NCI-H446 (cell line): Measurements from ENCODE around the gene RBM24.
A peak's percentile ranks its signal among the peaks of the same experiment; 100 is the strongest.

Source experiments
- DNase-seq, 2 experiments: peaks; one replicate each; lab custom pipeline; 2025; lab: John Stamatoyannopoulos, UW

Gene RBM24

DNA sequence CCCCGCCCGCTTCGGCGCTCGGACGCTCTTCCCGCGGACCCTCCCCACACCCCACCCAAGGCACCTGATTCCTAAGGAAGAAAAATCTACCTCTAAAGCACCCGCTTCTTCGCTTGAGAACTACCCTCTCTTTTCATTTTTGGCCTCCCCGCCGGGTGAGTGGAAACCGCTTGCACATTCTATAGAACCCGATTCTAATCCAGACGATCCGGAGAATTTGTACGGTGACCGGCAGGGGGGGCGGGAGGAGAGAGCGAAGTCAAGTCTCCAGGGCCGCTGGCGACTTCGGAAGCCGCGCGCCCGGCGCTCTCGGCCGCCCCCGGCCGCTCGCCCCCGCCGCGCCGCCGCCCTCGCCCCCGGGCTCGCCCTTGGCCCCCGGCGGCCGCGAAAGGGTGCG, at the start of gene RBM24:
Gene RBM24 (plus strand): TSS at position 262 of the 397 bp plus-strand sequence. CDS start 221 bp downstream, outside the sequence.
- peak in 1 of 2 experiments; percentile 61 for DNase-seq

DNA sequence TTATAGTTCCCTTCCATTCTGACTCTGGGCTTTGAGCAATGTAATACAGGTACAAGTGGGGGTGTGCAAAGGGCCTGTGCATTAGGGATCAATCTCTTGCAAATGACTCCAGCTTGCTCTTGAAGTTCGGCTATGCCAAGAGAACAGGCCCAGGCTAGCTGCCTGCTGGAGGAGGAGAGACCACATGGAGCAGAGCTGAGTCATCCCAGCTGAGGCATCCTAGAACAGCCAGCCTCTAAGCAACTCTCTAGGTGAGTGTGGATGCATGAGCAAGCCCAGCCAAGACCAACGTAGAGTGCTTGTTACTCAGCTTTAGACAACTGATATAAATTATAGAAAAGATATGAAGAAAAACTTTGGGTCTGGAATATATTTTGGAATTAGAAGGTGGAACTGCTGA, 47.6 kb upstream of the RBM24 start:
- DNase-seq, result peak in 1 of 2 experiments; percentile 72

DNA sequence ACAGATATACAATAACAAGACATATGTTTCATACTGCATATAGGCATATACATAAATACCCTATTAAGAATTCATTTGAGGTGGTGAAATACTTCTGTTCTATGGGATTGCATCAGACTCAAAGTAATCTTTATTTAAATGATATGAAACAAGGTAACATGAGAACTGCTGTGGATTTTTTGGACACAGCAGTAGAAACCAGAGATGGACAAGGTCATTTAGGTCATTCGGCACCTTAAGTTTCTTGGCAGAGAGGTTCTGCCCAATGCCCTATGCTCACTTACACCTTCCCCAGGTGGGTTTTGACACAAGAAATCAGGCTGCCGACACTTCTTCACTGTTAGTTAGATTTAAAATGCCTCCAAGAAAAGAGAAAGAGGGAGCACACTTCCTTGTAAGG, 43.9 kb upstream of the RBM24 start:
- DNase-seq, result no peak

DNA sequence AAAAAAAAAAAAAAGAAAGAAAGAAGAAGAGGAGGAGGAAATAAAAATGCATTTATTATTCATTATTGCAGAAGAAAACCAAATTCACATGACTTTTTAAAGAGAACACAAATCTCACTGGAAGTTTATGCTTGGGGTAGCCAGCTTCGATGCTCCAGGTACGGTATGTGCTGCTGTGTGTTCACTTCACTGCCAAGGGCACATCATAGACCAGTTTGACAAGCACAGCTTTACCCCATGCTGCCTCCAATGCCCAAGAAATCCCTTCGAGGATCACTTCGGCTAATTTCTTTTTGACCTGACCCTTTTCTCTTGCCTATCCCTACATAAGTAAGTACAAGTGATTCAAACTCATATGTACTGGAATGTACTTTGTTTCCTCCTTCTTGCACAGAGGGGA, 41.9 kb upstream of the RBM24 start:
- no peak for DNase-seq

DNA sequence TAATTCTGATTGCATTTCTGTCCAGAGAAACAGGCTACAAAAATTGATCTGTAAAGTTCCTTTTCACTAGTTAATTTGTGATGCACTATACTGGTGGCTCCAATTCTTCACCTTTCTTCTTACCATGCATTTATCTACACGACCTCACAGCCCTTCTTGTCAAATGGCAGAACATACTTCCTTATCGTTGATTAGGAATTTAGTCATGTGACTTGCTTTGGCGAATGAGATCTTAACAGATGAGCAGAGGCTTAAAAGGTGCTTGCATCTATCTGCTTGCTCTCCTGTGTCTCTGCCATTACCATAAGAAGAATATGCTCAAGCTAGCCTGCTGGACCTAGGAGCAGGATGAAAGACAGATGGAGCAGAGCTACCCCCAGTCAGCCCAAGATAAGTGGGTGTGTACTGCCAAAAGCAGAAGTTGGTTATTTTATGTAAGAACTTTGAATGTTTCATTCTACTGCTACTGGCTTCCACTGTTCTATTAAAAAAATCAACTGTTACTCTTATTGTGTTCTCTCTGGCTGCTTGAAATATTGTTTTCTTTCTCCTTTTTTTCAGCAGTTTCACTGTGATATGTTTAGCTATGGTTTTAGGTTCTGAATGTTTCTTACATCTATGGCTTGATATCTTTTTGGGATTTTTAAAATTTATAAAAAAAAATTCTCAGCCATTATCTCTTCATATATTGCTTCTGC, 40.2 kb upstream of the RBM24 start:
- DNase-seq, result no peak

DNA sequence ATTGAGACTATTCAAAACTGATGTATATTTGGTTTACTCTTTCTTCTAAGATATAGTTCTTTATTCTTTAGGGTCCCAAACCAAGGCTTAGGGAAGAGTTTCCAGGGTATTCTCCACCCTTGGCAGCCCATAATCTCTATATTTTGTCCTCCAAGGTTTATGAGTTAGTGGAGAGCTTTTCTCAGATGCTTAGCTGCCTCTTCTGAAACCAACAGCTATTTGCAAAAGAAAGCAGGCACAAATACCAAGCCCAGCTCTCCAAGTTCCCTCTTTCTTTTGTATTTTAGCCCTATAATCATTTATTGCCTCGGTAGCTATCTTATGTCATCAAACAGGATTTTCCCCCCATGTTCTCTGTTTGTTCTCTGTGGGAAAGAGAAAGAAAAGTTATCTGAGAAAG, 39.1 kb upstream of the RBM24 start:
- no peak for DNase-seq

DNA sequence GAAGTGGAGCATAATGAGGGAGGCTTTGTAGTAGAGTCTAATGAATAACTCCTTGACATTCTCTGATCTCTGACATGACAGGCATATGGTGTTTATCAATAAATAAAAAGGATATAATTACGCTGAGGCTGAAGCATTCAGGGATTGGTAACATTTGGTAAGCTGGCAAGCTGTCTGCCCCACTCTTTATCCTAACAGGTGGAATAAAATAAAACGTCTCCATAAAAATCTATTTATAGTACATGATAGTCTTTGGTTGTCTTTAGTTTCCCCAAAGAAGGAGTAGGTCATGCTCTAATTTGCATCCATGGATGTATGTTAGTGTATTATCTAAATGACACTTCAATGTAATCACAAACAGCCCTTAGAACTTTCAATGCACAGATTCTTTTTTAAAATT, 30.9 kb upstream of the RBM24 start:
- peak in 1 of 2 experiments; percentile 13 for DNase-seq

DNA sequence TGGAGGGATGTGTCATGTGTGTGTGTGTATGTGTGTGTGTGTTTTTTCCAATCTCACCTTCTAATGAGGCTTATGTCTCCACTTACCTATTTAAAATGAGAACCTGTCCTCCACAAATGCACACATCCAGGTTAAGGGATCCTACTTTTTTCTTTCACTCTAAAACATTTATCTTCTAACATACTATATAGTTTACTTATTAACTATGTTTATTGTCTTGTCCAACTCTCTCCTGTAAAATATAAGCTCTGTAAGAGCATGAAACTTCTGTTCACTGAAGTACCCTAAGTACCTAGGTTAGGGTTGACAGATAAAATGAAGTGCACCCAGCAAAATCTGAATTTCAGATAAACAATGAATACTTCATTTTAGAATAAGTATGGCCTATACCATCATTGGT, 29.2 kb upstream of the RBM24 start:
- DNase-seq, result no peak

DNA sequence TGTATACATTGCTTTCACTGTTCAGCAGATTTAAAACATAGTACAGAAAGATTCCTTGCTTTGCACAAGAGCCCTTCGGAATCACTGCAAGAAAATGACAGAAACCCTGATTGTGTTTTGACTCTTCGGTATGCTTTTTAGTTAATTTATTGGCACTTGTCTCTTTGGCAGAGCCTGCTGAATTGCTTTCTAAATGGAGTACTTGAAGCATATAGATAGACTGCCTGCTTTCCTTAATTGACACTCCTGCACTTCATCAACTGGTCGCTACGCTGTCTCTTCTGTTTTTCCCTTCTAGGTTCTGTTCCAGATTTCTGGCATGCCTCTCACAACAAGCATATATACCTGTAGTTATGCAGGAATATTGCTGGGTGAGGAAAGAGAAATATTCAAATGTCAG, 22.4 kb upstream of the RBM24 start:
- peak; percentile 67 to 69 for DNase-seq

DNA sequence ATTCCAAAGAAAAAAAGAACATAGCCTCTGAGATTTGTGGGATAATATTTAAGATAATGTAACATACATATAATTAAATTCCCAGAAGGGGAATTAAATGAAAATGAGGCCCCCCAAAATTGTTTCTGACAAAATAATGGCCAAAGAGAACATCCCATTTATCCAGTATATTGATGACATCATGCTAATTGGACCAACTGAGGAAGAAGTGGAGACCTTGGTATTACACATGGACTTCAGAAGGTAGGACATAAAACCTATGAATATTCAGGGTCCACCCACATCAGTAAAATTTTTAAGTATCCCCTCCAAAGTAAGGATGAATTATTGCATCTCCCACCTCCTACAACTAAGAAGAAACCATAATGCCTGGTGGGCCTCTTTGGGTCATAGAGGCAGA, 15.6 kb upstream of the RBM24 start:
- DNase-seq, result no peak

DNA sequence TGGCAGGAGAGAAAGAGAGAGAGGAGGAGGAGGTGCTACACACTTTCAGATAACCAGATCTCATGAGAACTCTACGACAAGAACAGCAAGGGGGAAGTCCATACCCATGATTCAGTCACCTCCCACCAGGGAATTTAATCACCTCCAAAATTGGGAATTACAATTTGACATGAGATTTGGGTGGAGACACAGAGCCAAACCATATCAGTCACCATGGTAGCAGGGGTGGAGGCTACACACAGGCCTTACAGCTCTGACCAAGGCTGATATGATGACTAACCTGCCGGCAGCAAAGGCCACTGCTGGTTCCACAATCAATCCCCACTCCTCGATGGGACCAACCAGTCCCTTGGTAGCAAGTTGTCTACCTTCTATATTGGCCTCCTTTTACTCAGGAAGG, 13.6 kb upstream of the RBM24 start:
- no peak for DNase-seq

DNA sequence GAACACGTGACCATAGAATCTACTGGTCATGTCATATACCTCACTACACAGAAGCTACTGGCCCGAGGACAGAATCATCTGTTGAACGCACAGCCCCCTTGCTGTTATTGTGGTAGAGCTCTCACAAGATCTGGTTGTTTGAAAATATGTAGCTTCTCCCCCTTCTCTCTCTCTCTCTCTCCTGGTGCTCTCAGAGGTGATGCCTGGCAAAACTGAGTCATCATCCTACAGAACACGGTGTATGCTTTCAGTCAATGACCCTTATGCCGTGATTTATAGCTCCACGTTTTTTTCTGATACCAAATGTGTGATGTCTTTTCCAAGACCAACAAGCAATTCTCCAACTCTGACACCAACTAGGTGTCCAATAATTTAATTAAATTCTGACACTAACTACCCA, 13.0 kb upstream of the RBM24 start:
- no peak for DNase-seq

DNA sequence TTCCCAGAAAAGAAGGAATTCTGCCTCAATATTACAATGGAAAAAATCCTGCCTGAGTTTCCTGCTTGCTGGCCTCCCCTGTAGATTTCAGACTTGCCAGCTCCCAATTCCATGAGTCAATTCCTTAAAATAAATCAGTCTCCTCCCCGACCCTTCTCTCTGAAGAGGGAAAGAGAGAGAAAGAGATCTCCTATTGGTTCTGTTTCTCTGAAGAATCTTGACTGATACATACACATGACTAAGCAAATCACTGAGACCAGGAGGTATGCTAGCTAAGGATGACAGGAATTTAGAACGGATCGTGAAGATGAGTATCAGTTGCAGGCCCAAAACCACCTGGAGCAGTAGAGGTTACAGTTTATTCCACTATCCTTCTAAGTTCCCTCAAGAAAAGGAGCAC, 11.3 kb upstream of the RBM24 start:
- no peak for DNase-seq

DNA sequence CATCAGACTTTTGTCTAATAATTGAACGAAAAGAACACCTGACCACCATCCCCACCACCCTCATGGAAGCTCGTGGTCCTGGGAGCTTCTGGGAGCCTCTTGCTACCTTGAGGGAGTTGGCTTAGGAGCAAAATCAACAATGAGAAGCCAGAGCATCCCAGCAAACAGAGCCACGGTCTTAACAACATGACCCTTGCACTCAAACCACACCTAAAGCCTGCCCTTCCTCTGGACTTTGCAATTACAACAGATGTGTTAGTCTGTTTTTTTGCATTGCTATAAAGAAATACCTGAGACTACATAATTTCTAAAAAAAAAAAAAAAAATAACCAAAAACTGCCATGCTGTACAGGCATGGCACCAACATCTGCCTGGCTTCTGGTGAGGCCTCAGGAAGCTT, 9.5 kb upstream of the RBM24 start:
- no peak for DNase-seq

DNA sequence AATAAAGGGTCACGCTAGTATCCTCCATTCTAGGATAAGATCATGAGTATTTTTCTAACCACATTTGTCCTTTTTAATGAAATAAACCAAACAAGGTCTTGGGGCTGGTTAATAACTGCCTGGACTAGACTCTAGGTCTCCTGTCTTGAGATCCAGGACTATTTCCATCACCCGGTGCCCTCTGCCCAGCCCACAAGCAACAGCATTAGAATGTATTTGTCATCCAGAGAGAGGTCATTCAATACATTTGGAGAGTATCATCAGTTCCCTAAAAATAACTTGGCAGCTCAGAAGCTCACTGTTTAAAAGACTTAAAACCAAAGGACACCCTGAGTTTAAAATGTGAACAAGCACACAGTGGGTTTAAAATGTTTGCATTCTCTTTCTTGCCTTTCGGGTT, 4.4 kb upstream of the RBM24 start:
- DNase-seq, result no peak

DNA sequence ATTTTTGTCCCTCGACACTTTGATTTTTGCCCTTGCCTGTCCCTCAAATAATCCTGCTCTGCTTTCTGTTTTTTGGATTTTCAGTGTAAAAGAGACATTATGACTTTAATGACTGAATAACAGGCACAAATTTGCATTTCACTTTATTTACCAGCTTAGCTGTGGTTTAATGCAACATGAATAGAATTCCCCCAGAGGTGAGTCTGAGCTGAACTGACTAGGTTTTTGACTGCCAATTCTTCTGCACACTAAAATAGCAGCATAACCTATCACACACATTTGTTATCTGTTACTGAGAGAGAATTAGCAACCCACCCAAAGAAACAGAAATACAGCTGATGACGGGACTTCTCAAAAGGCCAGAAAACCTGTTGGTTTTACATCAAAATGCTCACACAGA, 3.9 kb upstream of the RBM24 start:
- no peak for DNase-seq

DNA sequence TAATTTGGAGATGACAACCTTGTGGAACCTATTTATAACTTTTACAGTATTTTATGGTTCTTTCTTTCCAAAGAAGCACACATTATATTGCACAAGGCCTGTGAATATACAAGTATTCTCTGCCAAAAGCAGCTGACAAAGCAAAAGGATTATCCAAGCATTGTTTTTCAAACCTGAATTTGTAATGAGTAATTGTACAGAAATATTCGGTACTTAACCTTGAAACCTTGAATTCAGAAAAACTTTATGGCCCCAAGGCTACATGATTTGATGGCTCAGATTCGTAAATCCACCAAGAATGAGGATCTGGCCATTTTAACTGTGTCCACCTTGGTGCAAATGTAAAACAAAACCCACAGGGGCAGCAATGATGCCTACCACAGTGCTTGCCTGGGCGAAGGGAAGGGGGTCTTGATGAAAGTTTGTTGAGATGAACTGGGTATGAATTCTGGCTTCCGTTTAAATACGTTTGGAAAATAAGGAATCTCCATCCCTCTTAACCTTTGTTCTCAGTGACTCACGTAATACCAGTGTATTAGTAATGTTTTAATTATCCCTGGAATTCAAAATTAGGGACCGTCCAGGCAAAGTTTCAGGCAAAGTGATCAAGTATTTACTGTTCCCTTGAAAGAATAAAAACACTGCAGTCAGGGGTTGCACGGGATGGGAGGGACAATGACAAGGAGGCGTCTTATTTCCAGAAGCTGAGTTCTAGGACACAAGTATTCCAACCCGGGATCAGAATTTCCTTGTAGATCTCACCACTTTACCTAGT, 2.7 kb upstream of the RBM24 start:
- DNase-seq, result no peak

DNA sequence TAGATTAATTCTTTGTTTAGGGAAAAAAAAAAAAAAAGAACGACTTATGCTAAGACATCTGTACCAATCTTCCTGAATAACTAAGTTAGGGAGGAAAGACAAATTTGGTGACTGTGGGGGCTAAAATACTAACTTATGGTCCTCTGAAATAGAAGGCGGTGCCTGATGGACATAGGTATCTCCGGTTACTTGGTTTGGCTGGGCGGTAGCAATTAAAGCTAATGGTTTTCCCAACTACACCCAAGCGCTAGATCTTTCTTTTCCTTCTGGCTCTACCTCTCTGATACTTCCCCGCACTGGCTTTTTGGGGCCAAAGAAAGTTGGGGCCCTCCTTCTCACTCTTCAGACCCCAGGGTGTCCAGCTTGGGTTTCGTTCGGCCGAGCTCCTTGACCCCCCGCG, 1.0 kb upstream of the RBM24 start:
- DNase-seq, result no peak

DNA sequence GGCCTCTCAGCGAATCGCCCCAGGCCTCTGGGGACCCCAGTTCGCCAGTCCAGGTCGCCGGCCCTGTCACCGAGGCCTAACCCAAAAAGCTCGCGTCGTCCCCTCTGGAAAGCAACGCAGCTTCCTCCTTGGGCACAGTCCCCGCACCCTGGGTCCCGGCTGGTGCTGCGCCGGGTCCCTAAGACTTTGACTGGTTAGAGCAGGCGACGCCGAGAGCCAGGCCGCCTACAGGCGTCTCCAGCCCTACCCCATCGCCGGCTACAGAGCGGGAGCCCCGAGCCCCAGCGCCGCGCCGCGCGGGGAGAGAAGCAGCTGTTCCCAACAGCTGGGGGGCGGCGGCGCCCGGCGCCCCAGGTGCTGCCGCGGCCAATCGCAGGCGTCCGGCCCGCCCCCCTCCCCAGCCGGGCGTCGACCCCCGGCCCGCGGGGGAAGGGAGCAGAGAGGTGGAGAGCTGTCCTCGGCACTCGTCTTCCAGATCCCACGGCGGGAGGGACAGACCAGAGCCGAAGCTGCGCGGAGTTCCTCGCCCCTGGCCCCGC, 540 bp upstream of the RBM24 start:
- no peak for DNase-seq

DNA sequence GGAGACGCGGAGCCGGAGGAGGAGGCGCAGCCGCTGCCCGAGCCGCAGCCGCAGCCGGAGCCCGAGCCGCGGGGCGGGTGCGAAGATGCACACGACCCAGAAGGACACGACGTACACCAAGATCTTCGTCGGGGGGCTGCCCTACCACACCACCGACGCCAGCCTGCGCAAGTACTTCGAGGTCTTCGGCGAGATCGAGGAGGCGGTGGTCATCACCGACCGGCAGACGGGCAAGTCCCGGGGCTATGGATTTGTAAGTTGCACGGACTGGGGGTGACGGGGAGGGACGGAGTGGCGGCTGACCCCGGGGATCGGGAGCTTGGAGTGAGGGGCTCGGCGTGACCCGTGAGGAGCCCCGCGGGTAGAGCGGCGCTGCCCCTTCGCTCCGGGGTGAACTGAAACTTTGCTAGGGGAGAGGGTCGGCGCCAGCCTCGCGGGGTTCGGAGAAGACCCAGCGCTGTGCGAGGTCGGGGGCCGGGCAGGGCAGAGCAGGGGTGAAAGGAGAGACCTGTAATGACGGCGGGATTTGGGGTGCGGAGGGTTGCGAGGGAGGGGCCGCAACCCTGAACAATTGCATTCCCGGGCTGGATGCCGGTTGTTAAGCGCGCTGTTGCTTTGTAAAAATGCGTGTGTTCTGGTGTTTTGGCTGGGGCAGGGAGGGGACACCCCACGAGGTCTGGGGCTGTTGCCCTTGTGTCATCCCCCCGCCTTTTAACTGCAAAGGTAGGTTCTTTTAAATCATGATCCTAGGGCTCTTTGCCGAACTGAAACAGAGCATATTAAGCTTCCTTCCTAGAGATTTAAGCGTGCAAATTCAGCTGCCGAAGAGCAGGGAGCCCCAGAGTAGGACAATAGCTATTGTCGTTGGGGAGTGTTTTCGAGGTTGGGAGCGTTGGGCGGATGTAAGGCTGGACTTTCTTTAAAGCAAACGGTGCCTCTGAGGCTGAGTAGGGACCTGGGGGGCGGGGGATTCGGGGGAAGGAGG, 628 bp downstream of the RBM24 start:
- DNase-seq, result no peak

DNA sequence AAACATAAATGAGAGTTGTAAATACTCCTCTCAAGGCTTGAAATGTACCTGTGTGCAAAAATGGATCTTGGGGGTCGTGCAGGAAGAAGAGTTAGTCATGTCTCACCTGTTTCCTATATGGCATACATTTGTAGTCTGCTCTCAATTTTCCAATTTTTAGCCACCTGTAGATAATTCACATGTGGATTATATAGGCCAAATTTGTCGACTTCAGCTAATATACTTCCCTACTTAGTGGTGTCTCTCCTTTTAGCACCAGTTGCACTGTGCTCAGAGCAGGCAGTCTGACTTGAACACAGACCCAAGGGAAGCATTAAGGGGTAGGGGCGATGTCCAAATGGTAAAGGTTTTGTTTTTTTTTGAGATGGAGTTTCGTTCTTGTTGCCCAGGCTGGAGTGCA, 1.9 kb downstream of the RBM24 start:
- no peak for DNase-seq

DNA sequence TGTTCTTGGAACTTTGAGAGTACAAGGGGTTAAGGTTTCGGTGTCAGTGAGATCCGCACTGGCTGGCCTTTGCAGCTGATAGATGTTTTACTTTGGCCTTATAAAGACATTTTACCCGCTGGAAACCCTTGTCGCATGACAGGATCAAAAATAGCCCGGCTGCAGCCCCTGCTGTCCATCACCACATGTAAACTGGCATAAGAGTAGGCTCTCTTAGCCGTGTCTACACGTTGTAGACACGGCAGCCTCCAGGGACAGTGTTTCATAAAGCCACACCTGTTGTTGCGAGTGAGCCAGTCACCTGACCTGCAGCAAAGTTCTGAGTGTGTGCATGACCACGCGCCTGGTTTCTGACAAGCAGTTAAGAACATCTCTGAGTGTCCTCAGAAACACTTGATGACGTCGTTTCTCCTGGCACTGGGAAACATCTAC, 8.5 kb downstream of the RBM24 start:
- no peak for DNase-seq
